NCI-H1092 treated with DMSO at 0.1 percent for 48 hours (cell line): ENCODE data around the gene SPDYE9.
"Not testable (repeated sequence)": the region's sequence is repeated elsewhere in the genome, so short reads cannot be mapped to it uniquely, and the experiment has no call there.

ENCODE experiments used
- DNase-seq: peaks from one replicate; lab custom pipeline; 2025; lab: John Stamatoyannopoulos, UW

The SPDYE9 gene

DNA sequence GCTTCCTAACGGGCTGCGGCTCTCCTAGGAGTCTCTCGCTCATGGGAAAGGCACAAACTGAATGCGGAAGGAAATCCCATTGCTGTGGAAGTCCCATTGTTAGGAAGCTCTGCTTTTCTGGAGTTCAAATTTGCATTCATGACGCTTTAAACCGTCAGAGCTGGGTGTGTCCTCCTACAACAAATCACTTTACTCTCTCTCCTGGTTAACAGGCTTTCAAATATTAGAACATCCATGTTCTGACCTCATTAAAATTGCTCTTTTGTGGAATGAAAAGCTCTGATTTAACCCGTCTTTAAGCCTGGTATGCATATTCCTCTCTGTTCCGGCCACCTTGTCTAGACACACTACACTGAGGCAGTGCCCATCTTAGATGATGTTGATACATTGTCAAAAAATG is at the start of gene SPDYE9:
TSS of gene SPDYE9 (minus strand) at position 101 of the 400 bp plus-strand sequence. CDS start 1,800 bp downstream, outside the sequence.
- DNase-seq = not testable (repeated sequence)

DNA sequence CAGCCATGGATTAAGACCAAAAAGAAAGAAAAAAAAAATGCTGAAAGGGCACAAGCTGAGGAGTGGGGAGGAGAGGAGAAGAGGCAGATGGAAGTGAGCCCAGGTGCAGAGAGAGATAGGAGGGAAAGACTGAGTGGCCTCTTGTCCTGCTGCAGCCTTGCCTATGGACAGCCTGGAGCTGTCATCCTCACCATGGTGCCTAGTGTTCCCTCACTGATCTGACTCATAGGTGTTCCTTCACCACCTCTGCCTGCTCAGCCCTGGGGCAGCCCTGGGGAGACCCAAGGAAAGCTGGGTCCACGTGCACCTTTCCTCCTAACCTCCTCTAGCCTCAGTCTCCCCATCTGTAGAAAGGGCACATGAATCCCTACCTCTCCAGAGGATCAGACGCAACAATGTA is 49.0 kb upstream of the SPDYE9 start:
- not testable (repeated sequence) for DNase-seq

DNA sequence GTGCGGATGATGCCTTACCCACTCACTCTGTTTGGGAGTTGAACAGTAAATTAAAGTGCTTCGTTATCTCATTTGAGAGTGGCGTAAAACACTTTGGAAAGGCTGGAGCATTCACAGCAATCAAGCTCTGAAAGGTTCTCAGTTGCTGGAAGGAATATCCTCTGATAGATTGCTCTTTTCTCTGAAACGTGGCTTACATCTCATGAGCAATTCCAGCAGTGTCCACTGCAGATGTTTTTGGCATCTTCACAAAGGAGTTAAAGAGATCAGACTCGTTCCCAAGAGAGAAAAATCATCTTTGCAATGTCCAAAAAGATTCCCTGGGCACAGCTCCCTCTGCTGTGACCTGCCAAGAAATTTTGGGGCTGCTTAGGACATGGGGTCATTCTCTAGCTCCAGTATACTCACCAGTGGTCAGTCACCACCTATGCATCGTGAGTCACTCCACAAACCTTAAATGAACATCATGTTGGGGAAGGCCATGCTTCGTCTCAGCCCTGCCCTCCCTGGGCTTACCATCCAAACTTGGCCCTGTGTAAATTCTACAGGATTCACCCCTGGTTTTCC is 46.9 kb upstream of the SPDYE9 start:
- DNase-seq = not testable (repeated sequence)

- not testable (repeated sequence) for DNase-seq
These were observed 44.8 kb upstream of the SPDYE9 start for GRCh38 chr7:73130612-73131011.

- DNase-seq = not testable (repeated sequence)
These were observed 38.3 kb upstream of the SPDYE9 start for GRCh38 chr7:73124126-73124525.

DNA sequence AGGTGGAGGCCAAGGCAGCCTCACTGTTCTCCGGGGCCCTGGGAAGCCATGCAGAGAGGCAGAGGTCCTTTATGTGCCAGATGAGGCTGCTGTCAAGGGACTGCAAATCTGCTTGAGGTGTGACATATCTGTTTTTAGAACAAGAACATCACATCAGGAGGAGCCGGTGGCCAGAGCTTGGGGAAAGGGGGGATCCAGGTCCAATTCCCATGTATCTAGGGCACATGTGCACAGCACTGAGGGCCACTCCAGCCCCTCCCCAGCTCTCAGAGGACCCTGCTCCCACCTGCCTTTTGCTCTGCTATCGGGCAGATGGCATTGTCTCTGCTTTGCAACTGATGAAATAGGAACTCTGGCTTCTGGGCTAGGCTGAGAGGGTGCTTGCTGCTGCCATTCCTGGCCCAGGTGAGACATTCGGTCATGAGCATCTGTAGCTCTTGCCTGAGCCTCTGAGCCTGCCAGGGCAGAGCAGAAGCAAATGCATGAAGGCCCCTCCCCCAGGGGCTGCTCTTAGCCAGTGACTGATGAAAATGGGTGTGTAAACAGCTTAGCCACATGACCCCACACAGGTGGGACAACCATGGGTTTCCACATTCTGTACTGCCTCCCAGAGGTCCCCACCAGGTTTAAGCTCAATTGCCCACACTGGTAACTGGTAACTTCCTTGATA is 37.1 kb upstream of the SPDYE9 start:
- DNase-seq = not testable (repeated sequence)

GRCh38 chr7:73118155-73118554 is 32.3 kb upstream of the SPDYE9 start:
- DNase-seq = not testable (repeated sequence)

DNA sequence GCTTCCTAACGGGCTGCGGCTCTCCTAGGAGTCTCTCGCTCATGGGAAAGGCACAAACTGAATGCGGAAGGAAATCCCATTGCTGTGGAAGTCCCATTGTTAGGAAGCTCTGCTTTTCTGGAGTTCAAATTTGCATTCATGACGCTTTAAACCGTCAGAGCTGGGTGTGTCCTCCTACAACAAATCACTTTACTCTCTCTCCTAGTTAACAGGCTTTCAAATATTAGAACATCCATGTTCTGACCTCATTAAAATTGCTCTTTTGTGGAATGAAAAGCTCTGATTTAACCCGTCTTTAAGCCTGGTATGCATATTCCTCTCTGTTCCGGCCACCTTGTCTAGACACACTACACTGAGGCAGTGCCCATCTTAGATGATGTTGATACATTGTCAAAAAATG is 28.0 kb downstream of the SPDYE9 start, which contains the start of gene SPDYE11:
TSS of gene SPDYE11 (minus strand) at position 101 of the 400 bp plus-strand sequence. CDS start 1,800 bp downstream, outside the sequence.
- not testable (repeated sequence) for DNase-seq

DNA sequence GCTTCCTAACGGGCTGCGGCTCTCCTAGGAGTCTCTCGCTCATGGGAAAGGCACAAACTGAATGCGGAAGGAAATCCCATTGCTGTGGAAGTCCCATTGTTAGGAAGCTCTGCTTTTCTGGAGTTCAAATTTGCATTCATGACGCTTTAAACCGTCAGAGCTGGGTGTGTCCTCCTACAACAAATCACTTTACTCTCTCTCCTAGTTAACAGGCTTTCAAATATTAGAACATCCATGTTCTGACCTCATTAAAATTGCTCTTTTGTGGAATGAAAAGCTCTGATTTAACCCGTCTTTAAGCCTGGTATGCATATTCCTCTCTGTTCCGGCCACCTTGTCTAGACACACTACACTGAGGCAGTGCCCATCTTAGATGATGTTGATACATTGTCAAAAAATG is 56.2 kb downstream of the SPDYE9 start, which contains the start of gene SPDYE8:
TSS of gene SPDYE8 (minus strand) at position 101 of the 400 bp plus-strand sequence. CDS start 1,800 bp downstream, outside the sequence.
- DNase-seq = not testable (repeated sequence)
